Embryonic facial prominence (tissue), 1 donor: Measurements from ENCODE around the gene WDR6.
"Not testable (repeated sequence)": the region's sequence is repeated elsewhere in the genome, so short reads cannot be mapped to it uniquely, and the experiment has no call there.

ENCODE experiments used
- DNase-seq: peaks from one replicate; pipeline ENCODE4 v3.0.0-alpha.2; 2016; ENCODE audit errors: extremely low spot score

The WDR6 gene

GRCh38 chr3:48990636-48991469, 16.3 kb upstream of the WDR6 start:
- DNase-seq: no peak

GRCh38 chr3:48991851-48992545, 15.2 kb upstream of the WDR6 start:
- DNase-seq: no peak

- no peak for DNase-seq
These were observed 13.4 kb upstream of the WDR6 start for GRCh38 chr3:48993834-48994233.

GRCh38 chr3:48996640-48997039, 10.6 kb upstream of the WDR6 start:
- no peak for DNase-seq

- DNase-seq: no peak
These were observed 10.0 kb upstream of the WDR6 start for GRCh38 chr3:48997102-48997635.

GRCh38 chr3:48997714-48998637, 9.2 kb upstream of the WDR6 start:
- no peak for DNase-seq

GRCh38 chr3:48999085-48999858, 7.9 kb upstream of the WDR6 start:
- DNase-seq: no peak

- DNase-seq: no peak
These were observed 6.0 kb upstream of the WDR6 start for GRCh38 chr3:49001155-49001554.

GRCh38 chr3:49004352-49005302, 2.6 kb upstream of the WDR6 start:
- DNase-seq: no peak

- DNase-seq: no peak
These were observed 1.9 kb upstream of the WDR6 start for GRCh38 chr3:49005303-49005680.

GRCh38 chr3:49005998-49006397, 1.2 kb upstream of the WDR6 start:
- no peak for DNase-seq

- DNase-seq: no peak
These were observed 653 bp upstream of the WDR6 start for GRCh38 chr3:49006408-49007067.

- DNase-seq: peak; percentile 65
These were observed 759 bp downstream of the WDR6 start for GRCh38 chr3:49007771-49008528.

GRCh38 chr3:49008627-49009026, 1.4 kb downstream of the WDR6 start:
- not testable (repeated sequence) for DNase-seq

GRCh38 chr3:49009396-49009795, 2.2 kb downstream of the WDR6 start:
- no peak for DNase-seq

- DNase-seq: no peak
These were observed 5.3 kb downstream of the WDR6 start for GRCh38 chr3:49012441-49013017.

- no peak for DNase-seq
These were observed 6.0 kb downstream of the WDR6 start for GRCh38 chr3:49013113-49013737.
